Measurements from ENCODE around the gene TMEM138.

TMEM138 gene

DNA sequence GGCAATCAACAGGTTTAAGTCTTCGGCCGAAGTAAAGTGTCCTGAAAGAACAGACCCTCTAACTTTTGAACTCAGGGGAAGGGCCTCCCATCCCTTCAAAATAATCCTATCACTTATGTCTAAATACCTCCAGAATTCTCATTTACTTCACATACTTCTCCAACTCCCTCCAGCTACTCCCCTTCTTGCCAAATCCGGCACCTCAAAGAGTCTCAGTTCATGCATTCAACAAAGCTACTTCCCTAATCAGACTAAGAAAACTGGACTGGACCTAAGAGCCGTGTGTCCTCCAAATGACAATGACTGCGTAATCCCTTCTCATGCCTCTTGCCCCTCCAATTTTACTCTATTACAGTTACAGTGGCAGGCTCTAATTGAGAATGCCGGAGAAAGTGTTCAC, 30.5 kb upstream of the TMEM138 start:
- Histone ChIP-seq H3K4me1 (ENCODE audit: control extremely low read depth in 1 of 4, control insufficient read depth in 4 of 4, insufficient read depth in 4 of 4, low read length in 3 of 4) (peaks cover 4 to 49% (median 31%) of the 10 kb centered on the region in 4 experiments), H3K9me3 (ENCODE audit: control extremely low read depth in 1 of 5, control insufficient read depth in 4 of 5, insufficient read depth in 2 of 5, low read depth in 1 of 5, low read length in 4 of 5) (no peaks in the 10 kb centered on the region), H3K4me3 (ENCODE audit: control insufficient read depth in 1 of 7, extremely low read depth in 1 of 7, insufficient read depth in 4 of 7, low read depth in 2 of 7, low read length in 6 of 7) (peak overlapping the region in 6 of 7 experiments; percentile 25 to 94 (median 88)), H3K27me3 (replicated peaks in 2 of 5; ENCODE audit: control insufficient read depth in 4 of 5, insufficient read depth in 5 of 5, low read length in 4 of 5) (no peaks in the 10 kb centered on the region), H3K27ac (ENCODE audit: insufficient read depth in 1 of 2, low read depth in 1 of 2, low read length in 2 of 2, poor library complexity in 1 of 2, severe bottlenecking in 2 of 2) (peak overlapping the region; percentile 93 to 97), H3K36me3 (ENCODE audit: control insufficient read depth in 4 of 4, insufficient read depth in 4 of 4, low read length in 3 of 4) (peaks cover 8 to 36% (median 21%) of the 10 kb centered on the region in 4 experiments)
- CTCF ChIA-PET = interaction anchor here (0.9 to 3.5 kb wide), 2 partner anchors 54 to 62 kb away, joined by 3 to 25 read pairs; no protein-coding TSS in a partner anchor
- DNase-seq = peak in 2 of 3 donors; percentile 19 to 20
- WGBS (ENCODE audit: insufficient coverage) = 74% methylated on average over 6 of the region's 6 CpGs
- POLR2A ChIA-PET = no interaction called here

DNA sequence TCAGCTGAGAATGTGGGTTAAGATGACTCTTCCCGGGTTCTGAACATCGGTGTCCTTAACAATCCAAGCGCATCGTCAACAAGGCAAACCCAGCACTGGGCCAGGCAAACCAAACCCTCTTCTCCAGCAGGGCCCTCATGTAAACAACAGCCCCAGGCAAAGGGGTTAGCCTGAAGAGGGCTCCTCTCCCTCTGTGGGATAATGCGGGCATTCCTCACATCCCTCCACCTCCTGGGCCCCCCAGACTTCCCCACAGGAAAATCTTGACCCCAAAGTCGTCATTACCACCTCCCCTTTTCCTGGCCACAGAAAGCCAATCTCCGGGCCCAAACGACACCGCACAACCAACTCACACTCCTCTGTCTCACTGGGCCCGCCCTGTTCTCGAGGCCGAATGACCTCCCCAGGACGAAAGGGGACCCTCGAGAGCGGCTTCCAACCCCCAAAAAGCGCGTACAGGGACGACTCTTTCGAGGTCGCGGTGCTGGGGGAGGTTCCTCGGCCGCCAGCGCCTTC, 29.8 kb upstream of the TMEM138 start:
- ChIA-PET POLR2A (no interaction called here), CTCF (interaction anchor here (3.5 kb wide), 1 partner anchor 54 kb away, joined by 25 read pairs; no protein-coding TSS in a partner anchor)
- WGBS (ENCODE audit: insufficient coverage) = 2% methylated on average over 19 of the region's 24 CpGs
- no peaks in the 10 kb centered on the region for H3K9me3 ChIP-seq (ENCODE audit: control extremely low read depth in 1 of 5, control insufficient read depth in 4 of 5, insufficient read depth in 2 of 5, low read depth in 1 of 5, low read length in 4 of 5)
- H3K27ac ChIP-seq (ENCODE audit: insufficient read depth in 1 of 2, low read depth in 1 of 2, low read length in 2 of 2, poor library complexity in 1 of 2, severe bottlenecking in 2 of 2) = peak overlapping the region; percentile 93 to 97
- peak; percentile 19 to 48 (median 34) for DNase-seq
- H3K4me1 ChIP-seq (ENCODE audit: control extremely low read depth in 1 of 4, control insufficient read depth in 4 of 4, insufficient read depth in 4 of 4, low read length in 3 of 4) = peaks cover 4 to 50% (median 31%) of the 10 kb centered on the region in 4 experiments
- H3K4me3 ChIP-seq (ENCODE audit: control insufficient read depth in 1 of 7, extremely low read depth in 1 of 7, insufficient read depth in 4 of 7, low read depth in 2 of 7, low read length in 6 of 7) = peak overlapping the region; percentile 75 to 94 (median 85)
- peaks cover 5 to 30% (median 18%) of the 10 kb centered on the region in 4 experiments for H3K36me3 ChIP-seq (ENCODE audit: control insufficient read depth in 4 of 4, insufficient read depth in 4 of 4, low read length in 3 of 4)
- no peaks in the 10 kb centered on the region for H3K27me3 ChIP-seq (replicated peaks in 2 of 5; ENCODE audit: control insufficient read depth in 4 of 5, insufficient read depth in 5 of 5, low read length in 4 of 5)

DNA sequence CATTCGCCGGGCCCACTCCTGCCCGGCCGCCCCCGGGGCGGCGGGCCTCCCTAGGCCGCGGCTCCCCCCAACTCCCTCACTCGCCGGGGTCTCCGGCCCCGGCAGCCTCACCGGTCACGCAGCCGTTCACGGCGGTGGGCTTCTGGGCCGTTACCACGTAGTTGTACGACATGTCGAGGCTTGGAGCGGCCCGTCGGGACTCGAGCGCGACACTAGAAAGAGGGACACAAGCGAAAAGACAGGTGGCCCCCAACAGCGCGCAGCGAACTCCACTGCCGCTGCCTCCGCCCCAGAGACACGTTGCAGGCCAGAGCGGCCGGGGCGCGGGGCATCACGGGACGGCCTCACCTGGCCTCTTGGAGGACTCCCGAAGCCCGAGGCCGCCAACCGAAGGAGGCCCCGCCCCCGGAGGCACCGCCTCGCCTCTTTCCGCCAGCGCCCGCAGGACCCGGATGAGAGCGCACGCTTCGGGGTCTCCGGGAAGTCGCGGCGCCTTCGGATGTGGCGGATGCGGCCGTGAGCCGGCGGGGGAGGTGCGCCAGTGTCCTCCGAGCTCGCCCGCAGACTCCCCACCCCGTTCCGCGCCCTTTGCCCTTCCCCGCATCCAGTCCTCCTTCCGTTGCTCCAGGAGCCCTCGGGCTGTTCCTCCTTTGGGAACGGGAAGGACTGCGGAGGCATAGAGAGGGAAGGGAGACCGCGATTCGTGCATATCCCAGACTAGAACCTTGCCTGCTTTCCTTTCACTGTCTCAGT, 29.2 kb upstream of the TMEM138 start, which contains the start of the genes DDB1 and TKFC:
Gene DDB1 (minus strand): TSS at position 309 of the 753 bp plus-strand sequence. CDS start 137 bp downstream, at position 172.
Gene TKFC (plus strand): TSS at position 432 of the 753 bp plus-strand sequence. CDS start 1,501 bp downstream, outside the sequence.
- Histone ChIP-seq H3K9me3 (ENCODE audit: control extremely low read depth in 1 of 5, control insufficient read depth in 4 of 5, insufficient read depth in 2 of 5, low read depth in 1 of 5, low read length in 4 of 5) (no peaks in the 10 kb centered on the region), H3K27me3 (replicated peaks in 2 of 5; ENCODE audit: control insufficient read depth in 4 of 5, insufficient read depth in 5 of 5, low read length in 4 of 5) (no peaks in the 10 kb centered on the region), H3K4me1 (ENCODE audit: control extremely low read depth in 1 of 4, control insufficient read depth in 4 of 4, insufficient read depth in 4 of 4, low read length in 3 of 4) (peaks cover 4 to 50% (median 31%) of the 10 kb centered on the region in 4 experiments), H3K27ac (ENCODE audit: insufficient read depth in 1 of 2, low read depth in 1 of 2, low read length in 2 of 2, poor library complexity in 1 of 2, severe bottlenecking in 2 of 2) (peak within 1 kb of the TSS; percentile 93 to 97), H3K36me3 (ENCODE audit: control insufficient read depth in 4 of 4, insufficient read depth in 4 of 4, low read length in 3 of 4) (peaks cover 7 to 24% (median 15%) of the 10 kb centered on the region in 4 experiments), H3K4me3 (ENCODE audit: control insufficient read depth in 1 of 7, extremely low read depth in 1 of 7, insufficient read depth in 4 of 7, low read depth in 2 of 7, low read length in 6 of 7) (peak within 1 kb of the TSS; percentile 75 to 94 (median 85))
- ChIA-PET POLR2A (interaction anchor here (1.0 kb wide), 1 partner anchor 49 kb away, joined by 4 read pairs; no protein-coding TSS in a partner anchor), CTCF (interaction anchor here (1.0 to 10.5 kb wide), 5 partner anchors 26 to 69 kb away, joined by 4 to 341 read pairs (median 21); partner anchors contain the start of genes CYB561A3, TMEM138 and TMEM216)
- DNase-seq = peak; percentile 93 to 97 (median 97)
- under 1% methylated on average over 68 of the region's 81 CpGs for WGBS (ENCODE audit: insufficient coverage)

DNA sequence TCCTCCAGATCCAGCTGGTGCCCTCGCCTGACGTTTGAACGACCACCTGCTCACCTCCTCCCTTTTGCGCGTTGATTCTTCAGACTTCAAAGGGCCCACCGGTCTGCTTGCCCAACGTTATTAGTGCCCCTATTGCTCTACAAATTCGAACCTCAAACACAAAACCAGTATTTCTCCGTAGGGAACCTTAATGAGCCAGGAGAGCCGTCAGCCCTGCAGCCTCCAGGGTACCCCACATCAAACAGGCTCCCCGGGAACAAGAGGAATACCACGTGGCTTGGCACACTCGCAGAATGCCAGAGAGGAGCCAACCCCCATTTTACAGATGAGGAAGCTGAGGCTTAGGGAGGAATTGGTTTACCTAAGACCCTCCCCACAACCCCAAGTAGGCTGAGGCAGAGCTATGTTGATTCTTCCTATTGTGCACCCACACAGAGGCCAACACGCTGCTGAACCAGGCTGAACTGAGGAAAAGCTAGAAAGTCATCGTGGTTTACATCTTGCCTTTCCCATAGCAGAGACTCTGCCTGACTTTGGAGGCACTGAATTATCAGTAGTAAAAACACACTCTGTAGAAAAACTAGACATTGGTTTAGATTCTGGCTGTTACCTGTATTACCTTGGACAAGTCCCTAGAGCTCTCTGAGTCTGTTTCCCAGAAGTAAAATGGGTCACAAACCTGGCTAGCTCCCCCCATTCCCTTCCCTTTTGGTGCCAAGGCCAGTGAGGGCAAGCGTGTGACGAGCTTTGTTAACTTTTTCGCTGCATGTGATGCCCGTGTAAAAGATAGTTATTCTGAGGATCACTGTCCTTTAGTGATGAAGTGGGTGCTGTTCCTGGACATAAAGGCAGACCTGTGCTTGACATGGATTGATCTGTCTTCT, 28.4 kb upstream of the TMEM138 start:
- peak; percentile 32 to 77 (median 66) for DNase-seq
- ChIA-PET CTCF (interaction anchor here (1.0 to 10.5 kb wide), 6 partner anchors 25 to 68 kb away, joined by 4 to 341 read pairs (median 16); partner anchors contain the start of genes CYB561A3, TMEM138, TMEM216 and VWCE), POLR2A (interaction anchor here (1.0 kb wide), 1 partner anchor 48 kb away, joined by 4 read pairs; no protein-coding TSS in a partner anchor)
- no peaks in the 10 kb centered on the region for H3K9me3 ChIP-seq (ENCODE audit: control extremely low read depth in 1 of 5, control insufficient read depth in 4 of 5, insufficient read depth in 2 of 5, low read depth in 1 of 5, low read length in 4 of 5)
- peak overlapping the region; percentile 69 to 94 (median 85) for H3K4me3 ChIP-seq (ENCODE audit: control insufficient read depth in 1 of 7, extremely low read depth in 1 of 7, insufficient read depth in 4 of 7, low read depth in 2 of 7, low read length in 6 of 7)
- no peaks in the 10 kb centered on the region for H3K27me3 ChIP-seq (replicated peaks in 2 of 5; ENCODE audit: control insufficient read depth in 4 of 5, insufficient read depth in 5 of 5, low read length in 4 of 5)
- peaks cover 4 to 50% (median 31%) of the 10 kb centered on the region in 4 experiments for H3K4me1 ChIP-seq (ENCODE audit: control extremely low read depth in 1 of 4, control insufficient read depth in 4 of 4, insufficient read depth in 4 of 4, low read length in 3 of 4)
- peak overlapping the region; percentile 93 to 97 for H3K27ac ChIP-seq (ENCODE audit: insufficient read depth in 1 of 2, low read depth in 1 of 2, low read length in 2 of 2, poor library complexity in 1 of 2, severe bottlenecking in 2 of 2)
- WGBS (ENCODE audit: insufficient coverage) = 27% methylated on average over 10 of the region's 19 CpGs
- peaks cover 7 to 26% (median 16%) of the 10 kb centered on the region in 4 experiments for H3K36me3 ChIP-seq (ENCODE audit: control insufficient read depth in 4 of 4, insufficient read depth in 4 of 4, low read length in 3 of 4)

DNA sequence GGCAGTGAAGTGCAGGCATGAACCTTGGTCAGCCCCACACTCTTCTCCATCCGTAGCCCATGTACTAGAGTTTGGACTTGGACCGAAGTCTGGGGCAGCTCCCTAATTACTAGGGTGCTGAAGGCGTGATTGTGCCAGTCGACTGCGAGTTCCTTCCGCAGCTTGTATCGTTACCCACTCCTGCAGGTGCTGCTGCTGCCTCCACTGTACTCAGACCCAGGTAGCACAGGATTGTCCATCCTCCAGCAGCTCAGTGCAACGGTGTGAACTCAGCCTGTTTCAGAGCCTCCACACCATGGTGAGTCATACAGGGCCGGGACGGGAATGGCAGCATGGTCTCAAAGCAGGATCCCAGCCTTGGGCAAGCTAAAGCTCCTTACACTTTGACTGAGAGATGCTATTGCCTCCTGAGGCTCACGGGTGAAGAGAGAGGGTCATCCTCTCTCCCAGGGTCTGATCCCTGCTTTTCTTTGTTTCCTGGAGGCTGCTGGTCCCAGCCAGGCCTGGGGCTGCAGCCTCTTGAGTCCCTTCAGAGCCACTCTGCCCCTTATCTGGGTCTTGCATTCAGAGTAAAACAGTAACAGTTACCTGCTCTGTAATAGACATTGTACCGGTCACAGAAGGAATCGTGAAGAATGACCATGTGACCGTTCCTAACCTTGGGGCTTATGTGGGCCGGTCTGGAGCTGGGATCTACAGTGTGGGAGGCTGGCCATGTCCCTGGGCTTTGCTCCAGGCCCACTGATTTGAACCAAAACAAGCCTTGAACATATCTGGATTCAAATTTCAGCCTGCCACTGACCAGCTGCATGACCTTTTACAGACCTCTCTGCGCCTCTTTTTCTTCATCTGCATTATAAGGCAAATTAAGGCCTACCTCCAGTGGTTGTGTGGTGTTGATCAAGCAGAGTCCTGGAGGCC, 27.5 kb upstream of the TMEM138 start:
- 96% methylated on average over 13 of the region's 16 CpGs for WGBS (ENCODE audit: insufficient coverage)
- Histone ChIP-seq H3K9me3 (ENCODE audit: control extremely low read depth in 1 of 5, control insufficient read depth in 4 of 5, insufficient read depth in 2 of 5, low read depth in 1 of 5, low read length in 4 of 5) (no peaks in the 10 kb centered on the region), H3K4me3 (ENCODE audit: control insufficient read depth in 1 of 7, extremely low read depth in 1 of 7, insufficient read depth in 4 of 7, low read depth in 2 of 7, low read length in 6 of 7) (no peak overlapping the region), H3K4me1 (ENCODE audit: control extremely low read depth in 1 of 4, control insufficient read depth in 4 of 4, insufficient read depth in 4 of 4, low read length in 3 of 4) (peaks cover 4 to 50% (median 31%) of the 10 kb centered on the region in 4 experiments), H3K36me3 (ENCODE audit: control insufficient read depth in 4 of 4, insufficient read depth in 4 of 4, low read length in 3 of 4) (peaks cover 0 to 20% (median 16%) of the 10 kb centered on the region in 4 experiments), H3K27ac (ENCODE audit: insufficient read depth in 1 of 2, low read depth in 1 of 2, low read length in 2 of 2, poor library complexity in 1 of 2, severe bottlenecking in 2 of 2) (peak overlapping the region in 1 of 2 experiments; percentile 39), H3K27me3 (replicated peaks in 2 of 5; ENCODE audit: control insufficient read depth in 4 of 5, insufficient read depth in 5 of 5, low read length in 4 of 5) (no peaks in the 10 kb centered on the region)
- ChIA-PET CTCF (interaction anchor here (1.0 to 10.5 kb wide), 7 partner anchors 24 to 104 kb away, joined by 3 to 341 read pairs (median 10); partner anchors contain the start of genes CYB561A3, TMEM138, TMEM216 and VWCE), POLR2A (no interaction called here)
- DNase-seq = no peak
